CD4-positive, alpha-beta T cell (primary cell): Measurements from ENCODE around the gene SOD2. TPM values are rescaled to one million over a fixed set of nuclear protein-coding genes. Genes with fewer than 3 reads are reported as not detected.
"Not testable (repeated sequence)": the region's sequence is repeated elsewhere in the genome, so short reads cannot be mapped to it uniquely, and the experiment has no call there.

Experiments
- ATAC-seq: fragments of 200-7000 bp; cut with Tn5 transposase; one replicate; pipeline ENCODE4 v1.10.0; 2022; ENCODE audit warnings: mild to moderate bottlenecking; ENCODE audit not compliant: poor library complexity
- CTCF ChIA-PET: fragments of 350-600 bp; sonication (Branson Sonifier 250); formaldehyde crosslinking; loops from one replicate; lab custom pipeline; 2021; ENCODE audit warnings: antibody characterized with exemption, inconsistent platforms; lab: Charles Lee
- POLR2A ChIA-PET: fragments of 350-600 bp; sonication (Branson Sonifier 250); formaldehyde crosslinking; loops from one replicate; lab custom pipeline; 2021; ENCODE audit warnings: antibody characterized with exemption, inconsistent platforms; lab: Charles Lee
- DNase-seq, 14 experiments: peaks; one replicate each; pipeline ENCODE4 v3.0.0-alpha.2; 2013 to 2020; ENCODE audit warnings: mixed read lengths in 2 of 14
- H3K27ac ChIP-seq, 2 donors: one replicate each; pipeline versions ENCODE4 v1.5.1 to v1.7.0; 2013; ENCODE audit warnings: low read length in 2 of 2, low read depth in 1 of 2, mild to moderate bottlenecking in 1 of 2
- H3K27me3 ChIP-seq, 2 experiments: 1 replicate in 1 of 2; 2 replicates in 1 of 2; pipeline versions ENCODE4 v1.6.1 to v1.7.0; 2013; ENCODE audit warnings: low read length in 2 of 2, control low read depth in 1 of 2, mild to moderate bottlenecking in 1 of 2, moderate library complexity in 1 of 2; ENCODE audit not compliant: insufficient read depth in 2 of 2, control insufficient read depth in 1 of 2
- H3K36me3 ChIP-seq: one replicate; pipeline ENCODE4 v1.6.1; 2013; ENCODE audit warnings: low read length, control low read depth; ENCODE audit not compliant: insufficient read depth
- H3K4me1 ChIP-seq: one replicate; pipeline ENCODE4 v1.6.1; 2013; ENCODE audit warnings: low read length, control low read depth; ENCODE audit not compliant: insufficient read depth
- H3K4me3 ChIP-seq: one replicate; pipeline ENCODE4 v1.5.1; 2013; ENCODE audit warnings: mild to moderate bottlenecking, low read length, moderate library complexity
- H3K9me3 ChIP-seq, 2 experiments: 1 replicate in 1 of 2; 2 replicates in 1 of 2; pipeline versions ENCODE4 v1.6.1 to v1.7.0; 2013; ENCODE audit warnings: low read length in 2 of 2, mild to moderate bottlenecking in 2 of 2, control low read depth in 1 of 2, moderate library complexity in 1 of 2; ENCODE audit not compliant: control insufficient read depth in 1 of 2, insufficient read depth in 1 of 2
- H3K27ac Mint-ChIP-seq: one replicate; pipeline ENCODE4 v1.8.0; 2020; ENCODE audit warnings: mixed read lengths
- H3K27me3 Mint-ChIP-seq: one replicate; pipeline ENCODE4 v1.8.0; 2021; ENCODE audit warnings: mixed read lengths
- H3K36me3 Mint-ChIP-seq: one replicate; pipeline ENCODE4 v1.8.0; 2021; ENCODE audit warnings: low read depth, mixed read lengths
- H3K4me1 Mint-ChIP-seq: one replicate; pipeline ENCODE4 v1.8.0; 2021; ENCODE audit warnings: low read depth, mixed read lengths
- H3K4me3 Mint-ChIP-seq: one replicate; pipeline ENCODE4 v1.8.0; 2020; ENCODE audit warnings: mild to moderate bottlenecking, mixed read lengths
- H3K9me3 Mint-ChIP-seq: one replicate; pipeline ENCODE4 v1.8.0; 2020; ENCODE audit warnings: mixed read lengths
- CTCF ChIP-seq: fragments of 200-600 bp; IDR thresholded peaks from one replicate; pipeline ENCODE4 v1.8.0; 2022; ENCODE audit warnings: antibody characterized with exemption, mild to moderate bottlenecking
- intact Hi-C, 2 experiments: fragments of 100-400 bp; cut with DNase I in 1 of 2; cut with micrococcal nuclease in 1 of 2; formaldehyde crosslinking; loops; one replicate each; pipeline versions ENCODE4 v1.15.1 to v1.9.0; 2023 to 2025; cut with DNase I, micrococcal nuclease
- total RNA-seq, 174 experiments: library from RNA in 2 of 174; stranded (reverse) in 2 of 174; gene quantifications; one replicate each; pipeline ENCODE4 v1.2.3 and lab custom pipeline; 2021 to 2026

The SOD2 gene
- total RNA-seq, 2 experiments from 2014 or later: 182 to 195 TPM

- ATAC-seq (peak; percentile 86), DNase-seq (peak; percentile 94 to 99 (median 96))
- H3K4me3 ChIP-seq: peak within 1 kb of the TSS; percentile 82
- H3K27ac ChIP-seq: peak within 1 kb of the TSS; percentile 95 to 98
- H3K27me3 ChIP-seq: no peaks in the 10 kb centered on the region
- no peaks in the 10 kb centered on the region for H3K9me3 ChIP-seq
- Mint-ChIP-seq H3K9me3 (no peaks in the 10 kb centered on the region), H3K27ac (peak within 1 kb of the TSS; percentile 100), H3K4me3 (peak within 1 kb of the TSS; percentile 99), H3K4me1 (peaks cover 80% of the 10 kb centered on the region), H3K36me3 (peaks cover 67% of the 10 kb centered on the region), H3K27me3 (peaks cover 9% of the 10 kb centered on the region)
- TF ChIP-seq CTCF: no peak
- ChIA-PET POLR2A (interaction anchor here (0.6 to 8.3 kb wide), 31 partner anchors 11 to 1073 kb away, joined by 3 to 195 read pairs (median 4); partner anchors contain the start of genes ACAT2, IGF2R, MRPL18 and SOD2), CTCF (interaction anchor here (0.8 to 1.5 kb wide), 2 partner anchors 62 to 125 kb away, joined by 3 to 4 read pairs; partner anchors contain the start of gene TCP1)
- peaks cover 25% of the 10 kb centered on the region for H3K4me1 ChIP-seq
- intact Hi-C loops: loop anchor here (1.0 to 10.0 kb wide), 7 partner anchors 34 to 728 kb away; partner anchors contain the start of genes TCP1 (in 2 of the 2), ACAT2 (in 1 of the 2), IGF2R (in 1 of the 2) and SOD2 (in 1 of the 2)
- H3K36me3 ChIP-seq: peaks cover 27% of the 10 kb centered on the region
Observed at GRCh38 chr6:159726918-159727716, 34.1 kb upstream of the SOD2 start, which contains the start of gene WTAP. Gene WTAP (plus strand): TSS chr6:159727506. CDS start chr6:159736266, 8,760 bp downstream.

- peaks cover 73% of the 10 kb centered on the region for H3K4me1 Mint-ChIP-seq
- H3K9me3 Mint-ChIP-seq: no peaks in the 10 kb centered on the region
Observed at GRCh38 chr6:159726255-159726917, 33.3 kb upstream of the SOD2 start.

GRCh38 chr6:159725208-159725607 is 32.2 kb upstream of the SOD2 start:
- H3K27me3 Mint-ChIP-seq, H3K9me3 ChIP-seq, H3K27me3 ChIP-seq, ATAC-seq, H3K9me3 Mint-ChIP-seq, H3K4me3 ChIP-seq, DNase-seq, H3K4me3 Mint-ChIP-seq: not testable (repeated sequence)
- Mint-ChIP-seq H3K4me1 (peaks cover 67% of the 10 kb centered on the region), H3K36me3 (peaks cover 55% of the 10 kb centered on the region), H3K27ac (peak overlapping the region; percentile 68)
- H3K36me3 ChIP-seq: peaks cover 17% of the 10 kb centered on the region
- H3K27ac ChIP-seq: peak overlapping the region in 1 of 2 donors; percentile 8
- ChIA-PET CTCF (interaction anchor here (1.7 kb wide), 1 partner anchor 34 kb away, joined by 7 read pairs; no protein-coding TSS in a partner anchor), POLR2A (interaction anchor here (2.5 to 8.3 kb wide), 5 partner anchors 12 to 243 kb away, joined by 20 to 195 read pairs (median 148); partner anchors contain the start of genes ACAT2, IGF2R, MRPL18 and SOD2)
- H3K4me1 ChIP-seq: peaks cover 20% of the 10 kb centered on the region
- intact Hi-C loops: loop anchor here in 1 of 2 experiments (10.0 kb wide), 1 partner anchor 730 kb away; no protein-coding TSS in a partner anchor

More at GRCh38 chr6:159726255-159726917, 33.3 kb upstream of the SOD2 start:
- Mint-ChIP-seq H3K36me3 (peaks cover 65% of the 10 kb centered on the region), H3K27ac (peak overlapping the region; percentile 100), H3K27me3 (peaks cover 9% of the 10 kb centered on the region), H3K4me3 (peak overlapping the region; percentile 99)
- Histone ChIP-seq H3K36me3 (peaks cover 21% of the 10 kb centered on the region), H3K4me1 (peaks cover 22% of the 10 kb centered on the region), H3K27ac (peak overlapping the region; percentile 95 to 98), H3K27me3 (no peaks in the 10 kb centered on the region), H3K9me3 (no peaks in the 10 kb centered on the region), H3K4me3 (peak overlapping the region; percentile 82)
- ChIA-PET POLR2A (interaction anchor here (0.6 to 8.3 kb wide), 31 partner anchors 8 to 1072 kb away, joined by 3 to 195 read pairs (median 4); partner anchors contain the start of genes ACAT2, IGF2R, MRPL18 and SOD2), CTCF (interaction anchor here (0.8 to 1.7 kb wide), 3 partner anchors 35 to 126 kb away, joined by 3 to 7 read pairs (median 4); partner anchors contain the start of gene TCP1)
- intact Hi-C loops: loop anchor here (1.0 to 10.0 kb wide), 5 partner anchors 33 to 728 kb away; partner anchors contain the start of genes ACAT2 (in 1 of the 2), IGF2R (in 1 of the 2) and SOD2 (in 1 of the 2)
- TF ChIP-seq CTCF: no peak
- ATAC-seq: peak; percentile 6
- no peak for DNase-seq
